Measurements from ENCODE around the gene KANSL3.
"Not testable (repeated sequence)": the region's sequence is repeated elsewhere in the genome, so short reads cannot be mapped to it uniquely, and the experiment has no call there.

The KANSL3 gene

DNA sequence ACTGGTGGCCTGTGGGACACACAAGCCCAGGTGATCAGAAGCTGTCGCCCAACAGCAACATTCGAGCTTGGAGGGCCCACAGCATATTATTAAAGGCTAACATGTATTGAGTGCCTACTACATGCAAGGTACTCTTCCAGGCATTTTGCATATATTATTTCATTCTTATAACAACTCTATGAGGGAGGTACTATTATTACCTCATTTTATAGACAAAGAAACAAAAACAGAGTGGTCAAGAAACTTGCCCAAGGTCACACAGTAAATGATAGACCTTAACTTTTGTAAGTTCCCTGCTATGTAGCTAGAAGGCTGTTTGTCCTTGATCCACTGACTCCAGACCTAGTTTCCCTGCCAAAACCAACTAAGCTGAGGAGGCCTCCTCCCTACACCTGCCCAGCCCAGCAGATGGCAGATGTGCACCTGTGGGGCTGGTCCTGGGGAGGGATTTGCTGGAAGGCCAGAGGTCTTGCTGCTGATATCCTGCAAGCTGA lies 35.7 kb downstream of the KANSL3 start:
- no peak for DNase-seq

DNA sequence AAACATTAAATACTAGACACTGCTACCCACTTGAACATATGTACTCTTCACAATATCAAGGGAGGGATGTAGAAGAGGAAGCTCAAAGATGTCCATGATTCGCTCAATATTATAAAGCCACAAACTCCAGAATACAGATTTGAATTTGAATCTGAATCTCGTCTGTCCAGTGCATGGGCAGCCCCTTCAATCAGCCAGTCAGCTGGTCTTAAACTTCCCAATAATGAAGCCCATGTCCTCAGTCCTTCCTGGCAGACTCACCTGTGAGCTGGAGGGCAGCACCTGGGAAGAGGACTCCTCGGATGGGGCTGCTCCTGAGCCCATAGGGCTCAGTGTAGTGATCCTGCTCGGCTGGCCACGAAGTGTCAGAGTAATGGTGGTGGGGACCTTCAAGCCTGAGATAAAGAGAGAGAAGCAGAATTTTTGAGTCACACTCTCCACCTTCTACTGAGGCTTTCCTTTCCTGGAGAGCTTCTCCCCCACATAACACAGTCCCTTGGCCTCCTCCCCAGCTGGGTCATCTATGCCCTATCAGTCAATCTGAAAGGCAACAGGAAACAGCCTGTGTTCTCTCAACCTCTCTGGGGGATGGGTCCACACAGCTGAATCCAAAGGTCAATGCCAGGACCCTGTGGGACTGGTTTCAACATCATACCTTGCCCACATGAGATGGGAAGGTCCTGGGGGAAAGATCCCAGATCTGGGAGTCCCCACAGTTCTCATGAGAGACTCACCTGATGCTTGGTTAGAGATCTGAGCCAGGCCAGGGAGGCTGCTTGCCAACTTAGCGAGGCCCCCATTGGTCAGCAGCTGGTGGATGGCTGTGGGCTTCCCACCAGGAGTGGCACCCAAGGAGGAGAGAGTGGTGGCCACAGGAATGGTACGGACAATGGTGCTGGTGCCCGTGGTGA lies 36.5 kb downstream of the KANSL3 start:
- DNase-seq, result no peak

DNA sequence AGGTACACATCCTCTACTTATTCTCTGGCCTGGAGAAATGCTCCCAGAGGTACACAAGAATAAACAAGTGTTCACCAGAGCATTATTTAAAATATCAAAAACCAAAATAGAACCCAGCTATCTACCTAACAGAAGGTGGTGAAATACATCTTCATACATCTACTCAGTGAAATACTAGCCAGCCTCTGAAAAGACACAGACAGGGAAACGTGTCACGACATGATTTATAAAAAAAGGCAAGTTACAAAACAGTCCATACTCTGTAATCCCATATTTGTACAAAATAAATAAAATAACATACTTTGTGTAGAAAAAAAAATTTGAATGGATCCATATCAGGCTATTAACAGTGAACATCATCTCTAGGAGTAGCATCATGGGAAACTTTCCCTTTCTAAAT lies 38.2 kb downstream of the KANSL3 start:
- DNase-seq, result no peak

DNA sequence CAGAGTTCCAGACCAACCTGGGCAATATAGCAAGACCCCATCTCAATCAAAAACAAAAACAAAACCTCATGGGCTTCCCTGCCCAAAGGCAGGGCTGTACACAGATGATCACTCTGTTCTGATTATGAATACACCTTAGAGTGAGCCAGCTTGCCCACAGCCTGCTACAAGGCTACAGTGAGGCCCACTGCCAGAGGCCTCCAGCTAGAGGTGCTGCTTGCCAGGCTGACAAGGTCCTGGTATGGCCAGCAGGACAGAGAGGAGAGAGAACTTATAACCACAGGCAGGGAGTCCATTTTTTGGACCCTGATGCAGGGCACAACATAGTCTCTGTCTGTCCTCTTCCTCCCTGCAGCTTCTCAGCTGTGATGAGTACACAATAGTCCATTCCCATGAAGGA lies 41.5 kb downstream of the KANSL3 start:
- no peak for DNase-seq

DNA sequence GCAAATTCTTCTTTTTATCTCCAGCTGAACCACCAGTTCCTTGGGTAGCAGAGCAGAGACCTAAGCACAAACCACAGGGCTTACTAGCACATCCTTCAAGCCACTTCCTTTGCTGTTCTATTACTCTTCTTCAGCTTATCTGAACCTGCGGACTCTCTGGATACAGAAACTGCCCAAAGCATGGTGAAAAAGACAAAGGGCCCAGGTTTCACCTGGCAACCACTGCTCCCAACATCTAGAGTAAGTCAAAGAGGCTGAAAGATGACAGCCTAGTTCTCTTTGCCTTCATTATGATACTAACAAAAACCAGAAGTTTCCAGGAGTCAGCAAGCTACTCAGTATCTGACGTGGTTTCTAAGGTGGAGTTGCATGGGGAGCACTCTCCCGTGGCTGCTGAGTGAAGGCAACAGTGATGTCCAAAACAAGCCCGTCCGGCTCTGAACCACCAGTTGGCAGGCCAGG lies 43.4 kb downstream of the KANSL3 start:
- DNase-seq, result no peak

DNA sequence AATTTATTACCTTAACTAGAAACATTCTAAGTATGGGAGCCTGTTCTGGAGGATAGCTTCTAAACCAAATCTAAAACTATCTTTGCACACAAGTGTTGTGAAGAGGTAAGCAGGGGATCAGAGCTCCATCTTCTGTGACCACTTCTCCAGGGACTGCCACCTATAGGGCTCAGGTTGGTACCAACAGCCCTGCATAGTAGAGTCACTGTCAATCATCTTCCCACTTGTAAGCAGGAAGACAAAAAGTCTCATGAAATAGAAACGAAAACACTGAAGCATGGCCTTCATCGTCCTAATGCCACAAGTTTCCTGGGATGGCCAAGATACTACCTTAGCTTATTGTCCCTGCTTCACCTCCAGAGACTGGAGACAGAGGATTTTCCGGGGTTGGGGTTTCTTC lies 43.8 kb downstream of the KANSL3 start:
- DNase-seq, result no peak

DNA sequence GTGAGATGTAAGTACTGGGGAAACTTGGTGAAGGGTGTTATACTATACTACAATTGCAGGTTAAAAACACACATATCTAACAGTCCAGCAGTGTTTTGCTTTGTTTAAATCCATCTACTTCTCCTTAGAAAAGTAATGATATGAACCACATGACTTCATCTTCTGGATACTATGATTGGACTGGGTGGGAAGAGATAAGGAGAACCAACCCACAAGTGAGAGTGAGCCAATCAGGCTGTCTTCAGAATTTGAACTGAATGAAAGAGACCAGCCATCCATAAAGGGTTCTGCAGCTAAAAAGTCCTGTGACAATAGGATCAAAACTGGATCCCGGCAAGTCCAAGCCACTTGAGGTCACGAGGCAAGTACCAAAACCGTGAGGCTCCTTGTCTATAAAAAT lies 46.6 kb downstream of the KANSL3 start:
- DNase-seq, result no peak

DNA sequence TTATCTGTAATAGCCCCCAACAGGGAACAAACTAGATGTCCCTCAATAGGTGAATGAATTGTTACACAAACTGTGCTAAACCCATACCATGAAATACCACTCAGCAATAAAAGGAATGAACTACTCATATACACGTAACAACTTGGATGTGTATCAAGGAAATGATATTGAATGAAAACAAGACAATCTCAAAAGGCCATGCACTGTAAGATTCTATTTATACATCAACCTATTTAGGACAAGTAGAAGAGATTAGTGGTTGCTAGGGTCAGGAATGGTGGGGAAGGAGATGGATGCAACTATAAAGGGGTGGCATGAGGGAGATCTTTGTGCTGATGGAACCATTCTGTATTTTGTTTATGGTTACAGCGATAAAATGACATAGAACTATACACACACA lies 47.1 kb downstream of the KANSL3 start:
- DNase-seq, result no peak

DNA sequence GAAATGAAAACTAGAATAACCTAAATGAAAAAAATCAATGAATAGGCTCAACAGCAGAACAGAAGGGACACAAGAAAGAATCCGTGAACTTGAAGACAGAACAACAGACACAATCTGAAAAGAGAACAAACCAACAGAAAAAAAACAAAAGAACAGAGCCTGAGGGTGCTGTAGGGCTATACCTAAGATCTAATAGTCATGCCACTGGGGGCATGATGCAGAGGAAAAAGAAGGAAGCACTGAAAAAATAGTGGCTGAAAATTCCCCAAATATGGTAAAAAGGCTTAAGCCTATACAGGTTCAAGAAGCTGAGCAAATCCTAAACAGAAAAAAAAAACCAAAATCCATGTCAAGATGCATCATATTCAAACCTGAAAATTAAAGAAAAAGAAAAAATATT lies 50.3 kb downstream of the KANSL3 start:
- no peak for DNase-seq

DNA sequence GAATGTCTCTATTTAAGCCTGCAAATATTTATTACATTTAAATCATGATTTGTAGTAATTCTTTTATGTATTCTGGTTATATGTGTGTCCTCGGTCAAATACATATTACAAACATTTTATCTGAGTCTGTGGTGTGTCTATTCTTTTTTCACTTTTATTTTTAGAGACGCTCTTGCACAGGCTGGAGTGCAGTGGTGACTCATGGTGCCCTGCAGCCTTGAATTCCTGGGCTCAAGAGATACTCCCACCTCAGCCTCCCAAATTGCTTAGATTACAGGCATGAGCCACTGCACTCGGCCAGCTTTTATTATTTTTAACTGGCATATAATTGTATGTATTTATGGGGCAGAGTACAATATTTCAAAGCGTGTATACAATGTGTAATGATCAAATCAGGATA lies 54.1 kb downstream of the KANSL3 start:
- DNase-seq, result no peak

DNA sequence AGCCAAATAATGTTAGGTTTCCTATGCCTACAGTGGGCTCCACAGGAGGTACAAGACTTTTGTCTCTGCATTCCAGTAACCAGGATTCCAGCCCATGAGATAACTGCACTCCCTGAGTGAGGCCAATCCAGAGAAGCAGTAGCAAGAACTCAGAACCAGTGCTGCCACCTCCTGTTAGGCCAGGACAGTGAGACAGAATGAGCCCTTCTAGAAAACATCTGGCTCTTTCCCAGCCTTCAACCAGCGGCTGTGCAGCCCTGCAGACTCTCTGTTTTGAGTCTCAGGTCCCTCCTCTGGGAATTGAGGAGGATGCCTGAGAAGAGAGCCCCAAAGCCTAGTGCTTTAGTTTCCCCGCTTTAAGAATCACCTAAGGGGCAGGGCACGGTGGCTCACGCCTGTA lies 57.3 kb downstream of the KANSL3 start:
- DNase-seq, result no peak

DNA sequence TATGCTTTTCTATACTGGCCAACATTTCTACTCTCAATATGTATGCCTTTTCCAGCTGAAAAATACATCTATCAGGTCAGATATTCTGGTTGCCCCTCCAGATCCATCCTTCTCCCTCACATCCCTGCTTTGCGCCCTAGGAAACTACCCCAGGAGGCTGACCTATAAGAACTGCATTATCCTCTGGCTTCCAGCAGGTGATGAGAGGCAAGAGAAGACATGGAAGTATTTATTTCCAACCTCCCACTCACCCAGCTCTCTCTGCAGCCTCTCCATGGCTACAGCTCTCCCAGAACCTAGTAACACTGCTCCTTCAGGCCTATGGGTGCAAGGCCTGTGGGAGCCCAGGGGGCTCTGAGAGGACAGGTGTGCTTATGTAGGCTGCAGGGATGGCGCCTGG lies 58.7 kb downstream of the KANSL3 start:
- no peak for DNase-seq

DNA sequence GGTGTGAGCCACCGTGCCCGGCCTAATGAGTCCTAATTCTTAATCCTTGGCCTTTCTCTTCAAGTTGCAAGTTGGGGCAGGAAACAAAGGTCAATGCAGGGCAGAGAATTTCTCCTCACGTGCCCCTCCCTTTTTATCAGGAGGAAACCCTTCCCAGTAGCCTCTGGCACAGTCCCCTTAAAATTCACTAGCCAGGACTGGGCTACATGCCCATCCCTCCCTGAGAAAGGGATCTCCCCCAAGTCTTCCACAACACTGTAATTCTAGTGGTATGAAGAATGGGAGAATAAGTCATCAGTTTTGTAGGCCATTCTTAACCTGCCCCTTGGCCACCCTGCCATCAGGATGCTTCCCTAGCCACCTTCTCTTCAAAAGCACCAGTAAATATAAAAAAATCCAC lies 59.4 kb downstream of the KANSL3 start:
- no peak for DNase-seq

DNA sequence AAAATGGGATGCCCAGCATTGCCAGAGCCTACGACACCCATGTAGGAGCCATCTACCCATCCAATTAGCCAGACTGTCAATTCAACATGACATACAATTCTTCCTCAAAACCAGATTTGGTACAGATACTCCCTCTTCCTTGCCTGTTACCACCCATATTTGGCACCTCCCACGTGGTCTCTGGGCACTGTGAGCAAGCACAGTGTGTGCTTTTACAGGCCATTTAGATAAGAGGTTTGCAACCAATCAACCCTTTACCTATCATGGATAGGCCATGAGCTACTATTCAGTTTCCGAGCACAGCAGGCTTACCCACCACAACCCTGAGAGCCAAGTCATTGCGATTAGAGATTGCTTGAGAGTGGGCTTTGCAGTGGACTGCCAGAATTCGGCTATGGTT lies 60.6 kb downstream of the KANSL3 start:
- DNase-seq, result no peak

DNA sequence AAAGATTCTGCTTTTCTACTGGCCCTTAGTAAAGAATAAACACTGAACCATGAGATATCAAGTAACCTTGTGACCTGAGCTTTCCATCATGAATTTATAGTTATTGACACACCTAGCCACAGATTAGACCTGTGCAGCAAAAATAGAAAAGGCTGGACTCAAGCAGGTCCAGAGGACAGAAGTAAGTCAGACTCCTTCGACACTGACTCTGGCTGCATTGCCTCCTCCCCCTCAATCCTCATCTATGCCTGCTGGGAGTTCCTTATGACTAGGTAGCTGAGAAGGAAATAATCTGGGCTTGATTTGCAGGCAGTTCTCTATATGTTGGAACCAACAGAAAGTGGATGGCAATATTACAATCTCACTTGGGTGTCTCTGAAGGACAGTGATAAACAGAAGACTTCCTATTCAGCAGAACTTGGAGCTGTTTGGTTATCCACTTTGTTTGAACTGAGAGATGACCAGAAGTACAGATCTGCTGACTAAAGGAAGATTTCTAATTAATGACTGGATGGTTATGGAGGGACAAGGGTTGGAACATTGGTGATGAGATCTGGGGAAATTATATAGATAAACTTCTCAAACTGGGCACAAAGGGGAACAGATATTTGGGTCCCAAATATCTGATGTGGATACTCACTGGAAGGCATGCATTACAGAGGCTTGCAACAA lies 62.2 kb downstream of the KANSL3 start:
- DNase-seq, result no peak

DNA sequence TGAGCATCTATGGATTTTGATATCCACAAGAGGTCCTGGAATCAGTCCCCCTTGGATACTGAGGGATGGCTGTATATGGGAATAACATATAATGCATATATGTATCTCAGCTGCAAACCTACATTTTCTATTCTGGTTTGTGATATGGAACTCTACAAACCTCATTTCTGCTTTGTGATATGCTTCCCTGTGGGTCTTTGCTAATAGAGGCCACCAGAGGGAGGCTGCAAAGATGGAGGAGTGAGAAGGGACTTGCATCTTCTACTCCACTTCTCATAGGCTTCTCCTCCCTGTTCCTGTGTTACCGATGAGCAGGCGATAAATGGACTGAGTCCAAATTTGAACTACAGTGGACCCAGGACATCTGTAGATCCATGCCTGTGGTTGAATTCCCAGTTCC lies 63.7 kb downstream of the KANSL3 start:
- DNase-seq, result no peak

DNA sequence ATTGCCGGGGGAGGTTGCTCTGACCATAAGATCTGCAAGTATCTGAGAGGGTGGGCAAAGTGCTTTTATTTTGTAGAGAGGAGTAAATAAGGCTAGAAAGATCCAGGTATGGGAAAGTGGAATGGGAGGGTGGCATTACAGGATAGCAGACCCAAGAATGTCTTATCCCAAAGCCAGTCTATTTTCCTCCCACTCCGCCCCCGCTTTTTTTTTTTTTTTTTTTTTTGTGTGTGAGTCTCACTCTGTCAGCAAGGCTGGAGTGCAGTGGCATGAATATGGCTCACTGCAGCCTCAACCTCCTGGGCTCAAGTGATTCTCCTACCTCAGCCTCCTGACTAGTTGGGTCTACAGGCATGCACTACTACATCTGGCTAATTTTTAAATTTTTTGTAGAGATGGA lies 70.0 kb downstream of the KANSL3 start:
- no peak for DNase-seq

DNA sequence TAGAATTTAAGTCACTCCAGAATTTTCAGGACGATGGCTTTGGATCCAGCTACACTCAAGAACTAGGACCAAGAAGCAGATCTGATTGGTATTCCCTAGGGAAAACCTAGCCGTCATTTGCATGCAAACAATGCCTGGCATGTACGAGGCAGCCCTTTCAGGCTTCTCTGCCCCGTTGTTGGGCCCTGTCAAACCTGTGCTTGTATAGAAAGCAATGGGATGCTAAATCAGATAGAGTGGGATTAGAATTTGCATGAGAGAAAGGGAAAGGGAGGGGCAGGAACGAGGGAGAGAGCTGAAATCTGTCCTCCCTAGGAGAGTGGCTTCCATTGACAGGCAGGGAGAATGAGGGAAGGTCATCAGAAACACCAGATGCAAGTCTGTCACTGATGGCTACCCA lies 73.0 kb downstream of the KANSL3 start:
- DNase-seq, result no peak

DNA sequence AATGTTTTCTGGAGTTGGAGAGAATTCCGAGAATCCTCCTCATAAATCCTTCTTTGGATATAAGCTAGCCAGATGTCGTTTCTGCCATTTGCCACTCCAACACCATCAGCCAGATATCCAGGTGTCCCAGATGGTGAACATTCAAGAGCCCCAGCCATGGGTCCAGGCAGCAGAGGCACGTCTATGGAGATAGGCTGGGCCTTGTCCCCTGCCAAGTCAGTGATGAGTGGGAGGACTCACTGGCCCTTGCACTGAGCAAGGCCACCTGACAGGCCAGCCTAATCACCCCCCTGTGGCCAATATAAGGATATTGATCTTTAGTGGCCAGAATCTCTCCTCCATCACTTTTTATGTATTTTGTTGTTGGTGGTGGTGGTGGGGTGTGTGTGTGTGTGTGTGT lies 73.5 kb downstream of the KANSL3 start:
- DNase-seq, result no peak

DNA sequence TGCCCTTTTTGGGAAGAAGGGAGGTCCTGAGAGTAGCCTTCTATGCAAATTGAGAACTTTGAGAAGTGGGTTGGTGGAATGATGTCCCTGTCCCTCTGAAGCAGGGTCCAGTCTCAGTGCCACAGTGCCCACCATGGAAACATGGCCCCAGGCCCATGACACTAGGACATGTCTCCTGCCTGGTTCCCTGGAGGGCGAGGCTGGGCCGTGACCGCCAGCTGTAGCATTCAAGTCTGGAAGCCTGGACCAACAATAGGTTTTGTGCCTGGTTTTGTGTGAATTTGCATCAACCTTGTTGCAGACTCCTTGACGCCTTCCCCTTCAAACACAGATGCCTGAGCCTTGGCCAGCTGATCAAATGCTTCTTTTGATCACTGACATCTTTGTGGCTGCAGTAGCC lies 74.1 kb downstream of the KANSL3 start:
- DNase-seq, result no peak

DNA sequence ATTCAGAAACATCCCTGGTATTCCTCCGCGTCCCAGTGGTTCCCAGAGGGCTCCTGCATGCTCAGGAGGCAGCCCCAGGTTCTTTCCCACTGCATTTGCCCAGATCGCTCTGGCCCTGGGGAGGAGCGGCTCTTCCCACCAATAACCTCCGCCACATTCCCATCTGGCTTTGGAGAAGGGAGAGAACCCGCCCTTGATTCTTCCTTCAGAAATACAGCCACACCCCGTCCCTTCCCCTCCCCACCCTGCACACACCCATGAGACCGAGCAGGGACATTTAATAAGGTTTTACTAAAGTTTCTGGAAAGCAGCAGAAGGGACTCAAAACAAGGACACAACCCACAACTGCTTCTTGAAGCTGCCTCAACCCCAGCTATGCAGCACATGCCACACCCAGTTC lies 79.6 kb downstream of the KANSL3 start:
- DNase-seq, result no peak

DNA sequence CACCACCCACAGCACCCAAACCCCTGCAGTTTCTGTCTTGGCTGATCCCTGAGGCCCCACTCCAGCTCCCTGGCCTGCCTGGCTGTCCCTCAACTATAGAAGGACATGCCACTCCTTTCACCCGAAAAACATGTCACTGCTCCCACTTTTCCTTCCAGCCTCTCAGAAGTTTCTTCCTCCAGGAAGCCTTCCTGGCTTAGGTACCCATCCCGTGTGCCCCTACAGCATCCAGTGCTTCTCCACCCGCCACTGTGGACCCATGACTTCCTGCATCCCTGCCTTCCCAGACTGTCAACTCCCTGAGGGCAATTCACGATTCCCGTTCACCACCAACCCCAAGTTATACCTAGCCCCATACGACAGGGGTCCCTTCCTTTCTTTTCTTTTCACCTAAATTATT lies 80.1 kb downstream of the KANSL3 start:
- DNase-seq, result no peak

DNA sequence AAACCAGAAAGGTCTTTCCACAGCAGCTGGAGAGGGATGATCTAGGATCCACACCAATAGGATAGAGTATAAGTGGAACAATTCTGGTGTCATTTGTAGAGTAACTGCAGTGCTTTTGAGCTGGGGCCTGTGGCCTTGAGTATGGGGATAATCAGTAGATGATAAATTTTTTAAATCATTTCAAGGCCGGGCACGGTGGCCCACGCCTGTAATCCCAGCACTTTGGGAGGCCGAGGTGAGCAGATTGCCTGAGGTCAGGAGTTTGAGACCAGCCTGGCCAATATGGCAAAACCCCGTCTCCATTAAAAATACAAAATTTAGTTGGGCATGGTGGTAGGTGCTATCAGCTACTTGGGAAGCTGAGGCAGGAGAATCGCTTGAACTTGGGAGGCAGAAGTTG lies 80.7 kb downstream of the KANSL3 start:
- DNase-seq, result not testable (repeated sequence)

Measured in SIG-M5 (cell line).